Activated T-cell treated with anti-CD3 and anti-CD28 coated beads, Interleukin-2, amount 50 U/mL, for 4 hours (primary cell): ENCODE results near the gene ADIPOR2. TPM values are rescaled to one million over a fixed set of nuclear protein-coding genes. Genes with fewer than 3 reads are reported as not detected.

Experiments used
- ATAC-seq, 2 donors: fragments of 200-7000 bp; cut with Tn5 transposase; one replicate each; pipeline ENCODE4 v1.10.0; 2021
- DNase-seq: peaks from one replicate; pipeline ENCODE4 v3.0.0-alpha.2; 2020
- H3K27me3 Mint-ChIP-seq: one replicate; pipeline ENCODE4 v1.8.0; 2021; ENCODE audit warnings: low read depth, mixed read lengths
- H3K36me3 Mint-ChIP-seq: one replicate; pipeline ENCODE4 v1.8.0; 2022; ENCODE audit warnings: mixed read lengths; ENCODE audit not compliant: insufficient read depth
- H3K4me1 Mint-ChIP-seq: one replicate; pipeline ENCODE4 v1.8.0; 2021; ENCODE audit warnings: low read depth, mixed read lengths
- H3K4me3 Mint-ChIP-seq: one replicate; pipeline ENCODE4 v1.8.0; 2021; ENCODE audit warnings: mild to moderate bottlenecking, moderate library complexity, mixed read lengths
- H3K9me3 Mint-ChIP-seq: one replicate; pipeline ENCODE4 v1.8.0; 2021; ENCODE audit warnings: mixed read lengths
- total RNA-seq, 3 donors: library from RNA; stranded (reverse); gene quantifications; one replicate each; pipeline ENCODE4 v1.2.1, GENCODE V29; 2021

The ADIPOR2 gene
- total RNA-seq, 3 donors from 2014 or later, result 45.0 to 54.2 (median 46.8) TPM

DNA sequence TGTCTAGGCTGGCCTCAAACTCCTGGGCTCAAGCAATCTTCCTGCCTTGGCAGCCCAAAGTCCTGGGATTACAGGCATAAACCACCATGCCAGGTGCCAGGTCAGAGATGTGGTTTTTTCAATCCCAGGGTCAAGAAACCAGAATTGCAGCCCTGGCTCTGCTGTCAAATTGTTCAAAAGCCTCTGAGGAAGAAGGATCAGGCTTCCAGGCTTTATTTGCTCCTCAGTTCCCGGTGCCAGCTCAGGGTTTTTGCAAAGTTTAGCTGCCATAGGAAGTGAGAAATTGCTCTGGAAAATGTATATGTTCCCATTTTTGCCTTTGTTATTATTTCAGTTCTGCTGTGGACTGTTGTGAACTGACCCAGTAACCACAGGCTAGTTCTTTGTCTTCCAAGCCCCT lies 33.2 kb upstream of the ADIPOR2 start:
- peaks cover 12% of the 10 kb centered on the region for H3K4me1 Mint-ChIP-seq
- peaks cover 1% of the 10 kb centered on the region for H3K27me3 Mint-ChIP-seq
- ATAC-seq, result no peak
- H3K36me3 Mint-ChIP-seq, result no peaks in the 10 kb centered on the region
- no peaks in the 10 kb centered on the region for H3K9me3 Mint-ChIP-seq
- no peak overlapping the region for H3K4me3 Mint-ChIP-seq
- DNase-seq, result no peak

DNA sequence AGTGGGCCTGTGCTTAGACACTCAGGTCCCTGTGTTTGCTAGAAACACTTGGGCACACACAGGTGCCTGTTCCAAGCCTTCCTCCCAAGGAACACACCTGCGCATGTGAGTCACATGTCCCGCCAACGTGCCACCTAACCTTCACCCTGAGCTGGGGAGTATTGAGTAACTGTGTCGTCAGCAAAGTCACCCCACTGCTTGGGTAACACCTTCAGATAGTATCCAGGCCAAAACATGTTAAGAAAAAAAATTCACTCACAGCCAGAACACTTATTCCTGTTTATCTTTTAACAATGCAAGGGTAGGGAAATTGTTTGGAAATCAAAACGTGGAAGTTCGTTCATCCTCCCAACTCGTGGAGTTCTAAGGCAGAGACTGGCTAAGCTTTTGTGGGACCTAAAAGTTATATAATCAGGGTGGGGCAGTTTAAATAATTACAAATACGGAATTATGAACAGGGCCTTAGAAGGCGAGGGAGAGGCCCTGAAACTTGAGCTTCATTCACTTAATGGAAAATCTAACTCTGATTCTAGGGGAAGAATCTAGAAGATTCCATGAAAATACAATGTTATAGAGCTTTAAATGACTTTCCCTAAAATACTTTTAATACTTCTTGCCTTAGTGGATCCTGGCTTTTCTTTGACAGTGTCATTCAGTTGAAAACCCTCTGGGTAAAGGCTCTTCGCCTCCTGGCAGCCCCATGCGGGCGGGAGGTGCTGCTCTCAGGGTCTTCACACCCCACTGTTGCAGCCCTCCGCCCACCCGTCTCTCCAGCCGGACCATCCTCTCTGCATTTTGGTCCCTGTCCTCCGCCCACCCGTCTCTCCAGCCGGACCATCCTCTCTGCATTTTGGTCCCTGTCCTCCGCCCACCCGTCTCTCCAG lies 30.3 kb upstream of the ADIPOR2 start:
- Mint-ChIP-seq H3K36me3 (no peaks in the 10 kb centered on the region), H3K27me3 (no peaks in the 10 kb centered on the region), H3K4me3 (peak overlapping the region; percentile 27), H3K4me1 (peaks cover 24% of the 10 kb centered on the region), H3K9me3 (no peaks in the 10 kb centered on the region)
- ATAC-seq (no peak), DNase-seq (peak; percentile 59)

- DNase-seq (peak; percentile 71), ATAC-seq (peak; percentile 83 to 91)
- no peaks in the 10 kb centered on the region for H3K27me3 Mint-ChIP-seq
- H3K4me3 Mint-ChIP-seq, result peak overlapping the region; percentile 79
- peaks cover 32% of the 10 kb centered on the region for H3K4me1 Mint-ChIP-seq
- no peaks in the 10 kb centered on the region for H3K9me3 Mint-ChIP-seq
- H3K36me3 Mint-ChIP-seq, result no peaks in the 10 kb centered on the region
Observed at GRCh38 chr12:1661553-1662335, 29.1 kb upstream of the ADIPOR2 start.

GRCh38 chr12:1662761-1663439 lies 28.0 kb upstream of the ADIPOR2 start:
- H3K4me1 Mint-ChIP-seq, result peaks cover 42% of the 10 kb centered on the region
- DNase-seq (peak; percentile 18), ATAC-seq (no peak)
- H3K9me3 Mint-ChIP-seq, result no peaks in the 10 kb centered on the region
- no peaks in the 10 kb centered on the region for H3K27me3 Mint-ChIP-seq
- H3K36me3 Mint-ChIP-seq, result no peaks in the 10 kb centered on the region
- peak overlapping the region; percentile 61 for H3K4me3 Mint-ChIP-seq

DNA sequence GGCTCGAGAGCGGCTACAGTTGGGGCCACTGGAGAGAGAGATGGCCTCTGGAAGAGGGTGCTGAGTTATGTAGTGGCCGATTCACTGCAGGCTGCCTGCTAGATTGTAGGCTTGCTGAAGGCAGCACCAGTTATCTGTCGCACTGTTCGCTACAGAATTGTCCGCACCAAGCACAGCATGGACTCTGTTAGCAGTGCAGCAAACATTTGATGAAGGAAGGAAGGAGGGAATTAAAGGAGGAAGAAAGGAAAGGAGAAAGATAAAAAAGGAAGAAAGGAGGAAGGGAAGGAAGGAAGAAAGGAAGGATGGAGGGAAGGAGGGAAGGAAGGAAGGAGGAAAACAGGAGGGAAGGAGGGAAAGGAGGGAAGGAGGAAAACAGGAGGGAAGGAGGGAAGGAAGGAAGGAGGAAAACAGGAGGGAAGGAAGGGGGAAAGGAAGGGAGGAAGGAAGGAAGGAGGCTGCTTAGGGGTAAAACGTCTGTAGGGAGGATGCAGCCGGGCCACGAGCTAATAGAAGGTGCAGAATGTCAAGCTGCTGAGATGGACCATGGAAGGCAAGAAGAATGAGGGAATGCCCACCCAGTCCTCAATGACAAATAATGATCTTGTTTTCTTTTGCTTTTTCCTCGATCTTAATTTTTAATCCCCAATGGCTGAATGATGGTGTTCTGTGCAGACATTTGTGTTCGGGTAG lies 27.3 kb upstream of the ADIPOR2 start:
- DNase-seq, result no peak
- H3K4me3 Mint-ChIP-seq, result peak overlapping the region; percentile 61
- no peaks in the 10 kb centered on the region for H3K9me3 Mint-ChIP-seq
- H3K36me3 Mint-ChIP-seq, result no peaks in the 10 kb centered on the region
- peaks cover 46% of the 10 kb centered on the region for H3K4me1 Mint-ChIP-seq
- H3K27me3 Mint-ChIP-seq, result no peaks in the 10 kb centered on the region
- no peak for ATAC-seq

DNA sequence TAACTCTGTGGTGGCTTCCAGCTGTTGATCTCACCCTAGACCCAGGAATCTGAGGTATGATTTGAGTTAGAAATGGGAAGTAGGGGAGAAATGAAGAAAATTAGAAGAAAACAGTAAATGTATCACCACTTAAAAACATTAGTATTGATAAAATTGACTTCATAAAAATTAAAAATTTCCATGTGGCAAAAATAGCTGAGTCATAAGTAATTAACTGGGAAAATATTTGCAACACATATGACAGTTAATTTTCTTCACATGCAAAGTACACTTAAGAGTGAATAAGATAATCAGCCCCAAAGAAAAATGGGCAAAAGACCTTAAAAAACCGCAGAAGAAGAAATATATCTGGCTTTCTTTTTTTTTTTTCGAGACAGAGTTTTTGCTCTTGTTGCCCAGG lies 25.5 kb upstream of the ADIPOR2 start:
- H3K9me3 Mint-ChIP-seq, result no peaks in the 10 kb centered on the region
- H3K27me3 Mint-ChIP-seq, result no peaks in the 10 kb centered on the region
- ATAC-seq, result no peak
- no peak overlapping the region for H3K4me3 Mint-ChIP-seq
- no peaks in the 10 kb centered on the region for H3K36me3 Mint-ChIP-seq
- no peak for DNase-seq
- peaks cover 52% of the 10 kb centered on the region for H3K4me1 Mint-ChIP-seq

GRCh38 chr12:1666215-1666614 lies 24.7 kb upstream of the ADIPOR2 start:
- peaks cover 47% of the 10 kb centered on the region for H3K4me1 Mint-ChIP-seq
- H3K9me3 Mint-ChIP-seq, result no peaks in the 10 kb centered on the region
- DNase-seq (no peak), ATAC-seq (no peak)
- H3K36me3 Mint-ChIP-seq, result no peaks in the 10 kb centered on the region
- no peak overlapping the region for H3K4me3 Mint-ChIP-seq
- H3K27me3 Mint-ChIP-seq, result no peaks in the 10 kb centered on the region

DNA sequence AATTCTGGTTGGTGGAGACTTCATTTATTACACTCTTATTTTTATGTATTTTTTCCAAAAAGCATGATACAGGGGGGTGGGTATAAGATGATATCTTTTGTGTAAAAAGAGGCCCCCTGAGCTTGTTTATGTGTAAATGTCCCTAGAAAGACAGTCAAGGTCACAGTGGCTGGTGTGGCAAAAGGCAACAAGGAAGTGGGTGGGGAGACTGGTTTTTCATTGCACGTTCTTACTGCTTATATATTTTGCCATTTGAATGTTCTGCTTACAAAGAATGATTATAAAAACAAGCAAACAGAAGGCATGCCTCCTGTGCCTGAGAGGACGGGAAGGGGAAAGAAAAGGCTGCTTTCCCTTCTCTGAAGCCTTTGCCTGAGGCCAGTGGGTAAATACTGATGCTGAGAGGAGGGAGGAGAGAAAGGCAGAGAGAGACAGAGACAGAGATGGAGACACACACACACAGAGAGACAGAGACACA lies 24.1 kb upstream of the ADIPOR2 start:
- Mint-ChIP-seq H3K9me3 (no peaks in the 10 kb centered on the region), H3K27me3 (no peaks in the 10 kb centered on the region), H3K4me3 (no peak overlapping the region), H3K36me3 (no peaks in the 10 kb centered on the region), H3K4me1 (peaks cover 47% of the 10 kb centered on the region)
- DNase-seq, result no peak
- no peak for ATAC-seq

DNA sequence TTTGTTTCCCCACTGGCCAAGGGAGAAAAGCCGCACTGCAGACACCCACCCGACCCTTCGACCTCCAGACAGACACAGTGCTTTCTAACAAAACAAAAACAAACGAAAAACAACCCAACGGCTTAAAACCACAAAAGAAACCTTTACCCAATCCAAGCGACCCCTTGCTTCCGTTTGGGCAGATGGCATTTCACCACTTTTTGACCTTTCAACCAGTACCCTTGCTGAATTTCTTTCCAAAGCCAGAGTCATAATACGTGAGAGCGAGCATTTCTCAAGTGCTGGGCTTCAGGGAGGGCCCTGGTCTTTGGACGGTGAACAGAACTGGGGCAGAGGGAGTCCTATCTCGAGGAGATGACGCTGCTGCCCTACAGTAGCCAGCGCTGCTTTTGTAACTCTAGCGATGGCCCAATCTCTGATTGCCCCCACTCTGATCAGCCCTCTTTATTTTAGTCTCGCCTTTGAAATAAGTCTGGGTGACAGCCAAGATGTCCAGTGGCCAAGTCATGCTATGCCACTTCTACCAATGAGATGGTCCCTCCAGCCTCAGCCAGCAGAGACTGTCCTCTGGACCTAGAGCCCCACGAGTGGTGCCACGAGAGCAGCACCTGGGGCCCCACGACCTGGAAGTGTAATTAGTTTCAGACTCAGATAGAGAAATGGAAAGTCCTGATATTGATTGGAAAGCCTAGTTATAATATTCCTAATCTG lies 21.9 kb upstream of the ADIPOR2 start:
- Mint-ChIP-seq H3K27me3 (no peaks in the 10 kb centered on the region), H3K9me3 (no peaks in the 10 kb centered on the region)

DNA sequence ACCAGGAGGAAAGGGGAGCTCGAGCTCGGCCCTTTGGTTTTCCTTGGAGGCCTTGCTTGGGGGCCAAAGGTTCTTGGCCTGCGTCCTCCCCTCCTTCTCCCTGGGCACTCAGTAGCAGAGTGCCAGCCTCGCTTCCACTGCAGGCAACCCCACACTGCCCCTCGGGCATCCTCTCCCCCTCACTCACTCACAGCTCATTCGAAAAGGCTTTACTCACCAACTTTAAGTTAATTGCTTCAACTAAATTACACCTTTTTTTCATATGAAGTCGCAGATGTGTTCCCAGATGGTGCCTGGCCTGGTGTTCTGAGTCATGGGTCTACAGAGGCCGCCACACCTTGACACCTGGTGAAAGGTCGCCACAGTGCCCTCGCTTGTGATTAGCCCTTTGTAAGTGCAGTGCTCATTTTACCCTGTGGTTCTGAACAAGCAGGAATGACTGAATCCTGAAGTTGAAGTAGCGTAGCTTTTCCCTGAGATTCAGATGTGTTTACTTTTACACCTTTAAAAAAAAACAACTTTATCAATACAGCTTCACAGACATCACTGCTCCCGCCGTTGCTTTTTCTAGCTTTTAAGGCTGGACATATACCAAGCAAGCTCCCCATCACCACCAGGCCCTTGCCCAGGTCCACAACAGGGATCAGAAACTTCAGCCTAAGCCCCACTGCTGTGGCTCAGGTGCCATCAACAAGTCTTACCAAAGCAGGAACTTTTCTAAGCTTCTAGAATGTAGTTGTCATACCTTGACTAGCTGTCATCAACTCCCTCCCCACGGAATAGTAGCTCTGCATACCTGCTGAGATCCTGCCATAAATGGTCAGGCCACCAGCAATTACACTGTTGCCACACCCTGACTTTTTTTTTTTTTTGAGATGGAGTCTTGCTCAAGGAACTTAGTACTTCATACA lies 20.3 kb upstream of the ADIPOR2 start:
- no peak for DNase-seq
- H3K9me3 Mint-ChIP-seq, result no peaks in the 10 kb centered on the region
- ATAC-seq, result no peak
- H3K4me3 Mint-ChIP-seq, result no peak overlapping the region
- H3K4me1 Mint-ChIP-seq, result peaks cover 30% of the 10 kb centered on the region
- no peaks in the 10 kb centered on the region for H3K27me3 Mint-ChIP-seq
- H3K36me3 Mint-ChIP-seq, result no peaks in the 10 kb centered on the region

More for the DNA sequence above, 21.9 kb upstream of the ADIPOR2 start:
- H3K36me3 Mint-ChIP-seq, result no peaks in the 10 kb centered on the region
- H3K4me3 Mint-ChIP-seq, result peak overlapping the region; percentile 4
- no peak for ATAC-seq
- DNase-seq, result no peak
- H3K4me1 Mint-ChIP-seq, result peaks cover 39% of the 10 kb centered on the region

- ATAC-seq (no peak), DNase-seq (no peak)
- no peaks in the 10 kb centered on the region for H3K4me1 Mint-ChIP-seq
- no peaks in the 10 kb centered on the region for H3K9me3 Mint-ChIP-seq
- no peak overlapping the region for H3K4me3 Mint-ChIP-seq
- no peaks in the 10 kb centered on the region for H3K27me3 Mint-ChIP-seq
- no peaks in the 10 kb centered on the region for H3K36me3 Mint-ChIP-seq
Observed at GRCh38 chr12:1676043-1676442, 14.8 kb upstream of the ADIPOR2 start.

GRCh38 chr12:1680804-1681492 lies 9.9 kb upstream of the ADIPOR2 start:
- ATAC-seq, result no peak
- no peak overlapping the region for H3K4me3 Mint-ChIP-seq
- no peak for DNase-seq
- no peaks in the 10 kb centered on the region for H3K9me3 Mint-ChIP-seq
- no peaks in the 10 kb centered on the region for H3K4me1 Mint-ChIP-seq
- no peaks in the 10 kb centered on the region for H3K36me3 Mint-ChIP-seq
- peaks cover 2% of the 10 kb centered on the region for H3K27me3 Mint-ChIP-seq
